ENCODE measurements around the gene TUT1. TPM values are rescaled to one million over a fixed set of nuclear protein-coding genes. Genes with fewer than 3 reads are reported as not detected.
A peak's percentile ranks its signal among the peaks of the same experiment; 100 is the strongest.
"Not testable (repeated sequence)": the region's sequence is repeated elsewhere in the genome, so short reads cannot be mapped to it uniquely, and the experiment has no call there.

Gene TUT1
- total RNA-seq, 1 donor from 2014 or later: 22.1 TPM

DNA sequence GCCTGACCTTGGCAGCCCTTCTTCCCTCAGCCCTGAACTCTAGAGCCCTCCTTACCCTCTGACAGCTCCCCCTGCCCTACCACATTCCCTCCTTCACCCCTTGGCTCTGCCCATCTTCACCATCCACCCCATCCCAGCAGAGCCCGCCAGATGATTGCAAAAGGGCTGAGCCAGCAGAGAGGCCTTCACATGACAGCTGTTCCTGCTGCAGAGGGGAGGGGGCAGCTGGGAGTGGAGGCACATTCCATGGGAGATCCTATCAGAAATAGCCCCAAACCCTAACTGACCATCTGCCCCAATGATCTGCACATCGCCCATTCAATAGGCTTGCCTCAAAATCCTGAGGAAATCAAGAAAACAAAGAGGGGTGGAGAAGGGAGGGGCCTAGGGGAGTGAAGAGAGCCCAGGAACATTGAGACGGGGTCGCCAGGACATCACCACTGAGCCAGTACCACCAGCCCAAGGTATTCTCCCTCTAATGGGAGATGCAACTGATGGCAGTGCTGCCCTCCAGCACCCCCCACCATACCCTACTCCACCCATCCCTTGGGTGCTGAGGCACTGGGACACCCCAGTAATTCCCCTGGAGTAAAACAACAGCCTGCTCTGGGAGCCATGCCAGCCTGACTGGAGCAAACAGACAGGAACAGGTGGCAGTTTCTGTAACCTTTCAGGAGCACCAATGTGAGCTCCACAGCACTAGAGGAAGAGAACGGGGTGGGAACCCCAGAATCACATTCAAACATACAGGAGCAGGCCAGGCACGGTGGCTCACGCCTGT, 36.7 kb downstream of the TUT1 start:
- H3K27ac Mint-ChIP-seq: peak overlapping the region; percentile 99
- H3K4me3 Mint-ChIP-seq: peak overlapping the region; percentile 36
- peaks cover 63% of the 10 kb centered on the region for H3K4me1 Mint-ChIP-seq (ENCODE audit: unreplicated experiment)
- H3K27me3 Mint-ChIP-seq: no peaks in the 10 kb centered on the region
- no peak for DNase-seq (ENCODE audit: extremely low spot score, unreplicated experiment)
- peaks cover 17% of the 10 kb centered on the region for H3K36me3 Mint-ChIP-seq
- H3K9me3 Mint-ChIP-seq: no peaks in the 10 kb centered on the region
- TF ChIP-seq, protein P1, sequence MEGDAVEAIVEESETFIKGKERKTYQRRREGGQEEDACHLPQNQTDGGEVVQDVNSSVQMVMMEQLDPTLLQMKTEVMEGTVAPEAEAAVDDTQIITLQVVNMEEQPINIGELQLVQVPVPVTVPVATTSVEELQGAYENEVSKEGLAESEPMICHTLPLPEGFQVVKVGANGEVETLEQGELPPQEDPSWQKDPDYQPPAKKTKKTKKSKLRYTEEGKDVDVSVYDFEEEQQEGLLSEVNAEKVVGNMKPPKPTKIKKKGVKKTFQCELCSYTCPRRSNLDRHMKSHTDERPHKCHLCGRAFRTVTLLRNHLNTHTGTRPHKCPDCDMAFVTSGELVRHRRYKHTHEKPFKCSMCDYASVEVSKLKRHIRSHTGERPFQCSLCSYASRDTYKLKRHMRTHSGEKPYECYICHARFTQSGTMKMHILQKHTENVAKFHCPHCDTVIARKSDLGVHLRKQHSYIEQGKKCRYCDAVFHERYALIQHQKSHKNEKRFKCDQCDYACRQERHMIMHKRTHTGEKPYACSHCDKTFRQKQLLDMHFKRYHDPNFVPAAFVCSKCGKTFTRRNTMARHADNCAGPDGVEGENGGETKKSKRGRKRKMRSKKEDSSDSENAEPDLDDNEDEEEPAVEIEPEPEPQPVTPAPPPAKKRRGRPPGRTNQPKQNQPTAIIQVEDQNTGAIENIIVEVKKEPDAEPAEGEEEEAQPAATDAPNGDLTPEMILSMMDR (conservative IDR thresholded peaks at IDR 0.05): no peak

DNA sequence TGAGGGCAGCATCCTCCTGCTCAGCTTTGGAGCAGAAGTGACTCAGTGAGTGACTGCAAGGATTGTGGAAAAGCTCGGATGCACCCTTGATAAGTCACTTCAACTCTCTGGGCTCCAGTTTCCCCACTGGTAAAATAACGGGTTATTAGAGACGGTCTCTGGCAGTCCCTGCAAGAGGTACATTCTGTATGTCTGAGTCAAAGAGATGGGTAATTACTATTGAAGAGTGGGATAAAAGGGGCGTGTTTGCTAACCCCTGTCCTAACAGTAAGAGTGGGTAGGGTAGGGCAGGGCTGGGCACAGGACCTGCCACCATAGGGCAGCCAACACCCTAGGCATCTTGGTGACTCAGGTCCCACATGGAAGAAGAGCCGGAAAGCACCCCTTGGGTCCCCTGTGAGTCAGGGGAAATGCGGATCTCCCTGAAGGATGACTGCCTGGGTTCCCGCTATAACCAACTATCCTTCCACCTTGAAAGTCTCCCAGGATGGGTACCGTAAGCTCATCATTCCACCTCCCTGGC, 37.4 kb downstream of the TUT1 start:
- Mint-ChIP-seq H3K27ac (peak overlapping the region; percentile 99), H3K27me3 (no peaks in the 10 kb centered on the region), H3K4me3 (peak overlapping the region; percentile 84), H3K9me3 (no peaks in the 10 kb centered on the region), H3K36me3 (peaks cover 11% of the 10 kb centered on the region), H3K4me1 (ENCODE audit: unreplicated experiment) (peaks cover 59% of the 10 kb centered on the region)
- no peak for DNase-seq (ENCODE audit: extremely low spot score, unreplicated experiment)
- TF ChIP-seq, protein P1 (conservative IDR thresholded peaks at IDR 0.05): no peak

DNA sequence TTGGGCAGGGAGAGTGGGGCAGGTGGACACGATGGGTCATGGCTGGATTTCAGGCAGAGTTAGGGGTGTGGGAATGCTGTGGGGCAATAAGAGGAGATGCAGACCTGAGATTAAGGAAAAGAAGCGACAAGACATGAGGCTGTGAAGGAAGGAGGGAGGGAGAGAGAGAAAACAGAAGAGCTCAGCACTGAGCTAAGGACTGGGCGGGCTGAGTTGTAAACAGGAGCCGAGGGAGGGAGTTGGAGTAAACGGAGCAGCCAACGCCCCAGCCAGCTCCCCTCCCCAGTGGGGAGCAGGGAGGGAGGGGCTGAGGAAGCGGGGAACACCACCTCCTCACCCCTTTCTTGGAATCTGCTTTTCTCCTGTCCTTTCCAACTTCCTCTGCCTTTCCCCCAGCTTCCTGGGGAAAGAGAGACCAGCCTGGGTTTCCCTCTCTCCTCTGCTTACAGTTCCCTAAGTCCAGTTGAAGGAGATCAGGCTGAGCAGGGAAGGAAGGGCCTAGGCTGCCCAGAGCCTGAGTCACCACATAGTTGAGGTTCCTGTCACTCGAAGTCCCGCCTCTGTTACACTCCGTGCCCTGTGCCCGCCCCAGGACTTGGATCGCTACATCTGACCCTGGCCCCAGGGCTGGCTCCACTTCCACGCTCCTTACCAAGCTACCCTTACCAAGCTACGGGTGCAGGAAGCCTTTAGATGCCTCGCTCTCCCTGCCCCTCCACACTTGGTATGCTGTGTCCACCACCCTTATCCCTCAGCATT, 38.1 kb downstream of the TUT1 start:
- peak overlapping the region; percentile 99 for H3K27ac Mint-ChIP-seq
- peaks cover 11% of the 10 kb centered on the region for H3K36me3 Mint-ChIP-seq
- TF ChIP-seq, protein P1 (conservative IDR thresholded peaks at IDR 0.05): no peak
- peak overlapping the region; percentile 84 for H3K4me3 Mint-ChIP-seq
- H3K27me3 Mint-ChIP-seq: no peaks in the 10 kb centered on the region
- peaks cover 64% of the 10 kb centered on the region for H3K4me1 Mint-ChIP-seq (ENCODE audit: unreplicated experiment)
- H3K9me3 Mint-ChIP-seq: no peaks in the 10 kb centered on the region
- DNase-seq (ENCODE audit: extremely low spot score, unreplicated experiment): no peak

DNA sequence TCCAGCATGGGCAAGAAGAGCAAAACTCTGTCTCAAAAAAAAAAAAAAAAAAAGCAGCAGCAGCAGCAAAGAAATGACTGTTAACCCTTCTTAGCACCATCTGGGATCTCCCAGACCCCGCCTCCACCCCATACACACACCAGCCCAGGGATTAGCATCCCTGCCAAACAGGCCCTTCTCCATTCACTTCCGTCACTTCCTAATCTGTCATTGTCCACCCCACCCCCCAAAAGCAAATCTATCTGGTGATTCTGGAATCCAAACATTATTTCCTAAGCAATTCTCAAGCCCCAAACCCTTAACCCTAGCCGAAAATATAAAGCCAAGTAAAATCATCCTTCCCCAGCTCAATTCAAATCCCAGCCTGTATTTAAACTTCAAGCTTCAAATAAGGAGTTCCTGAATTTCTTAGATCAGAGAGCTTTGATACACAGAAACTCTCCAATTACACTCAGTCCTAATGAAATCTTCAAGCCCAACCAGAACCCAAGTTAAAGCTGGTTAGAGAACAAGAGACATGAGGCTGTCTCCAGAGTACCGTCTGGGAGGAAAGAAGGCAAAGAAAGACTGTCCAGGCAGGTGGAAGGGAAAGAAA, 38.7 kb downstream of the TUT1 start:
- no peaks in the 10 kb centered on the region for H3K27me3 Mint-ChIP-seq
- H3K36me3 Mint-ChIP-seq: peaks cover 11% of the 10 kb centered on the region
- no peaks in the 10 kb centered on the region for H3K9me3 Mint-ChIP-seq
- peak overlapping the region; percentile 84 for H3K4me3 Mint-ChIP-seq
- TF ChIP-seq, protein P1 (conservative IDR thresholded peaks at IDR 0.05): no peak
- H3K27ac Mint-ChIP-seq: peak overlapping the region; percentile 99
- peaks cover 71% of the 10 kb centered on the region for H3K4me1 Mint-ChIP-seq (ENCODE audit: unreplicated experiment)
- DNase-seq (ENCODE audit: extremely low spot score, unreplicated experiment): no peak

DNA sequence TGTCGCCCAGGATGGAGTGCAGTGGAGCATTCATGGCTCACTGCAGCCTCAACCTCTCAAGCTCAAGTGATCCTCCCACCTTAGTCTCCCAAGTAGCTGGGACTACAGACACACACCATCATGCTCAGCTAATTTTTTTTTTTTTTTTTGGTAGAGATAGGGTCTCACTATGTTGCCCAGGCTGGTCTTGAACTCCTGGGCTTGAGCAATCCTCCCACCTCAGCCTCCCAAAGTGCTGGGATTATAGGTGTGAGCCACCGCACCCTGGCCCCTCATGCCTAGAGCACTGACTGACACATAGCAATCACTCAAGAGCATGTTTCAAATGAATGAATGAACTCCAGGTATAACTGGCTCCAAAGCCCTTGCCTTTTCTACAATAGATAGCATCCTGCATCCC, 40.8 kb downstream of the TUT1 start:
- H3K27me3 Mint-ChIP-seq; H3K9me3 Mint-ChIP-seq; DNase-seq (ENCODE audit: extremely low spot score, unreplicated experiment); H3K36me3 Mint-ChIP-seq: not testable (repeated sequence)
- H3K4me3 Mint-ChIP-seq: peak overlapping the region; percentile 54
- H3K27ac Mint-ChIP-seq: peak overlapping the region; percentile 64
- H3K4me1 Mint-ChIP-seq (ENCODE audit: unreplicated experiment): peaks cover 54% of the 10 kb centered on the region
